ENCODE results near the gene MYO16.

MYO16 gene

DNA sequence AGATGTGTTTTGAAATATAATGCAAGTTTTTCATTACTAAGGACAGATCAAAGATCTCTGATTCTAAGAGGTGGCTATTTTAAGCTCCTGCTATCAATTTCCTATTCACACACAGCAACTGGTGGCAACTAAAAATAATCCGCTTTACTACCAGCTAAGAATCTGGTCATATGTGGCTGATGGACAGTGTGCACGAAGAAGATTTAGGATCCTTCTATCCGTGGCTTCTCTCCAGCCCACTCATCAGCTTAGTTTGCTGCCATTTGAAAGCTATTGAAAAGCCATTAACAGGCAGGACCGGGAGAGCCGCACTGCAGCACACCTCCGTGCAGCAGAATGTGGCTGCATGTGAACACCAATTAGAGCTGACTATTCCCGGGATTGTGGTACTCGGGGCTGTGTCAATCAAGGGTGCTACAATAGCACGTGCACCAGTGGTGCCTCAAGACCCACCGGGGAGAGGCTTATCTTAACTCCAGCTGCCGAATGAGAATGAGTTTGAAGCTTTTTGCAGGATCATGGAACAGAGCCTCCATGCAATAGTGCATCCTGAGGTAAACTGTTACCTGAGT is at the start of gene MYO16:
MYO16 (plus strand) TSS at position 431 of the 572 bp plus-strand sequence. CDS start 234 bp downstream, outside the sequence.
- no peak for DNase-seq (ENCODE audit: extremely low read depth, low read depth)
- no peak for TF ChIP-seq CTCF (IDR thresholded peaks at IDR 0.05; ENCODE audit: low read depth, low read length)

- TF ChIP-seq CTCF (IDR thresholded peaks at IDR 0.05; ENCODE audit: low read depth, low read length) = no peak
- no peak for DNase-seq (ENCODE audit: extremely low read depth, low read depth)
These were observed 42.6 kb upstream of the MYO16 start for GRCh38 chr13:108586826-108587225.

- no peak for TF ChIP-seq CTCF (IDR thresholded peaks at IDR 0.05; ENCODE audit: low read depth, low read length)
- DNase-seq (ENCODE audit: extremely low read depth, low read depth) = no peak
These were observed 40.9 kb upstream of the MYO16 start for GRCh38 chr13:108588516-108588915.

DNA sequence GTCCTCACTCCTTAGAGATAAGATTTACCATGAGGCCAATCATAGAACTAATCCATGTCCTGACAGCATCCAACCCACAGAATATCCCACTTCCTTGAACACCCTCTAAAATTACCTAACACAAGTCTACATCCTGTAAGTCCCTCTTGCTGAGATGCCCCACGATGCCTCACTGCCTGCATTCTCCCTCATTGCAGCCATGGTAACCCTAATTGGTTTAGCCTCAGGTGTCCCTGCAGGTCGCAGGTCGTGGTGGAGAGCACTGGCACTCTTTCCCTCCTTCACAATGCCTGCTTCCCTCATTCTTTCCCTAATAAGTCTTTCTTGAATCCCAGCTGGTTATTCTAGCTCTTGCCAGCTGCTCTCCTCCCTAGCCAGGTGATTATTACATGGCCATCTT is 35.3 kb upstream of the MYO16 start:
- DNase-seq (ENCODE audit: extremely low read depth, low read depth) = no peak
- no peak for TF ChIP-seq CTCF (IDR thresholded peaks at IDR 0.05; ENCODE audit: low read depth, low read length)

GRCh38 chr13:108595436-108596274 is 33.8 kb upstream of the MYO16 start:
- DNase-seq (ENCODE audit: extremely low read depth, low read depth) = no peak
- TF ChIP-seq CTCF (IDR thresholded peaks at IDR 0.05; ENCODE audit: low read depth, low read length) = no peak

GRCh38 chr13:108597943-108598342 is 31.5 kb upstream of the MYO16 start:
- no peak for DNase-seq (ENCODE audit: extremely low read depth, low read depth)
- TF ChIP-seq CTCF (IDR thresholded peaks at IDR 0.05; ENCODE audit: low read depth, low read length) = no peak

DNA sequence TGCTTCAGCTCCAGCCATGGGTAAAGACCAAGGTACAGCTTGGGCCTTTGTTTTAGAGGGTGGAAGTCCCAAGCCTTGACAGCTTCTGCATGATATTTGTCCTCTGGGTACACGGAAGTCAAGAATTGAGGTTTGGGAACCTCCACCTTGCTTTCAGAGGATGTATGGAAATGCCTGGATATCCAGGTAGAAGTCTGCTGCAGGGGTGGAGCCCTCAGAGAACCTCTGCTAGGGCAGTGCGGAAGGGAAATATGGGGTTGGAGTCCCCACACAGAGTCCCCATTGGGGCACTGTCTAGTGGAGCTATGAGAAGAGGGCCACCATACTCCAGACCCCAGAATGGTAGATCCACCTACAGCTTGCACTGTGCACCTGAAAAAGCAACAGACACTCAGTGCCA is 23.0 kb upstream of the MYO16 start:
- TF ChIP-seq CTCF (IDR thresholded peaks at IDR 0.05; ENCODE audit: low read depth, low read length) = no peak
- DNase-seq (ENCODE audit: extremely low read depth, low read depth) = no peak
